ENCODE measurements around the gene BAMBI. TPM values are rescaled to one million over a fixed set of nuclear protein-coding genes. Genes with fewer than 3 reads are reported as not detected.
A peak's percentile ranks its signal among the peaks of the same experiment; 100 is the strongest.

BAMBI gene
- total RNA-seq, 1 experiment from 2014 or later = 6.2 TPM

GRCh38 chr10:28679581-28680357 lies 2.4 kb downstream of the BAMBI start:
- intact Hi-C loops (cut with micrococcal nuclease) = loop anchor here (5.0 kb wide), 1 partner anchor 453 kb away; no protein-coding TSS in a partner anchor
- RAD21 ChIA-PET (ENCODE audit: low non-redundant PET in 1 of 2, low total read pairs in 2 of 2, uncharacterized antibody in 2 of 2, unreplicated experiment in 2 of 2) = interaction anchor here in 1 of 2 experiments (1.0 kb wide), 1 partner anchor 312 kb away, joined by 4 read pairs; no protein-coding TSS in a partner anchor
- Histone ChIP-seq H3K36me3 (ENCODE audit: control insufficient read depth in 1 of 2, insufficient read depth in 2 of 2, low read length in 2 of 2) (peaks cover 4 to 10% of the 10 kb centered on the region in 2 experiments; a peak in 2 of 4 replicates), H3K27me3 (ENCODE audit: insufficient read depth, low read length) (peaks cover 6% of the 10 kb centered on the region; the same call in 1 of the 2 replicates), H2AFZ (ENCODE audit: low read depth, low read length, poor library complexity, severe bottlenecking) (no peak overlapping the region), H3K9ac (ENCODE audit: low read length) (no peak overlapping the region), H3K4me1 (ENCODE audit: control insufficient read depth in 1 of 2, insufficient read depth in 2 of 2, low read length in 2 of 2) (peaks cover 6 to 26% of the 10 kb centered on the region in 2 experiments), H3K9me2 (ENCODE audit: insufficient read depth) (no peaks in the 10 kb centered on the region), H3K4me2 (ENCODE audit: low read length) (peak overlapping the region; percentile 95; the same call in 1 of the 2 replicates), H3K27ac (ENCODE audit: low read depth, low read length) (no peak overlapping the region), H3K79me2 (ENCODE audit: insufficient read depth, low read length) (peaks cover 24% of the 10 kb centered on the region), H4K20me1 (ENCODE audit: insufficient read depth) (no peaks in the 10 kb centered on the region), H3K9me3 (ENCODE audit: control insufficient read depth in 1 of 2, insufficient read depth in 1 of 2, low read depth in 1 of 2, low read length in 2 of 2) (no peaks in the 10 kb centered on the region), H3K4me3 (replicated peaks in 1 of 2; ENCODE audit: low read depth in 1 of 2, low read length in 2 of 2) (no peak overlapping the region)
- ATAC-seq (no peak), DNase-seq (ENCODE audit: low read depth, low spot score) (no peak)
- BruUV-seq (replicated peaks) = no TSS peak
- no peak for TF ChIP-seq ATF3 (IDR thresholded peaks at IDR 0.05)
- TF ChIP-seq CBX3 (IDR thresholded peaks at IDR 0.05; ENCODE audit: low read depth) = no peak
- no peak for TF ChIP-seq JUND (IDR thresholded peaks at IDR 0.05)
- no peak for TF ChIP-seq ELF1 (IDR thresholded peaks at IDR 0.05; ENCODE audit: borderline replicate concordance, low read depth)
- TF ChIP-seq SP1 (IDR thresholded peaks at IDR 0.05; ENCODE audit: low read depth) = no peak
- no peak for TF ChIP-seq EZH2 (IDR thresholded peaks at IDR 0.05)
- TF ChIP-seq MAX (IDR thresholded peaks at IDR 0.05) = no peak
- no peak for TF ChIP-seq FOSL1 (IDR thresholded peaks at IDR 0.05; ENCODE audit: low read depth)
- no peak for TF ChIP-seq POLR2A (IDR thresholded peaks at IDR 0.05; ENCODE audit: borderline replicate concordance, extremely low read depth, insufficient read depth, insufficient read length)
- TF ChIP-seq ZBTB33 (IDR thresholded peaks at IDR 0.05; ENCODE audit: extremely low read depth, insufficient replicate concordance, low read length) = no peak
- no peak for TF ChIP-seq EZH2phosphoT487 (IDR thresholded peaks at IDR 0.05; ENCODE audit: borderline replicate concordance)
- TF ChIP-seq POLR2AphosphoS5 (IDR thresholded peaks at IDR 0.05; ENCODE audit: low read depth, low read length) = no peak
- TF ChIP-seq ZNF274 (IDR thresholded peaks at IDR 0.05; ENCODE audit: low read depth, low read length) = no peak
- TF ChIP-seq CTCF (IDR thresholded peaks at IDR 0.05 in 2 of 3, conservative IDR thresholded peaks at IDR 0.05 in 1 of 3; ENCODE audit: borderline replicate concordance in 1 of 3, insufficient read depth in 1 of 3, low read depth in 2 of 3, low read length in 2 of 3) = no peak
- TF ChIP-seq EGR1 (IDR thresholded peaks at IDR 0.05; ENCODE audit: low read depth) = no peak
- TF ChIP-seq ZFX (IDR thresholded peaks at IDR 0.05) = no peak
- TF ChIP-seq SRF (IDR thresholded peaks at IDR 0.05; ENCODE audit: low read depth) = no peak
- no peak for TF ChIP-seq REST (IDR thresholded peaks at IDR 0.05; ENCODE audit: low read depth)
- POLR2A ChIA-PET = no interaction called here
- CTCF ChIA-PET = interaction anchor here (1.4 to 2.2 kb wide), 2 partner anchors 16 to 312 kb away, joined by 3 to 5 read pairs; no protein-coding TSS in a partner anchor
